Measurements from ENCODE around the gene KLHL22. TPM values are rescaled to one million over a fixed set of nuclear protein-coding genes. Genes with fewer than 3 reads are reported as not detected.

KLHL22 gene
- total and polyA plus RNA-seq, 2 experiments from 2014 or later: 33.8 to 55.0 TPM

- Histone ChIP-seq H3K27ac (no peak overlapping the region), H3K9me3 (ENCODE audit: low read depth) (no peaks in the 10 kb centered on the region), H3K4me1 (ENCODE audit: low read depth) (peaks cover 33% of the 10 kb centered on the region), H3K27me3 (no peaks in the 10 kb centered on the region), H3K4me3 (no peak overlapping the region), H3K36me3 (peaks cover 4% of the 10 kb centered on the region)
- DNase-seq (ENCODE audit: low read depth in 1 of 2, low spot score in 1 of 2): no peak
- no peak for TF ChIP-seq CTCF (IDR thresholded peaks at IDR 0.05; ENCODE audit: low read depth, low read length)
Observed at GRCh38 chr22:20464912-20465758, 30.5 kb downstream of the KLHL22 start.

DNA sequence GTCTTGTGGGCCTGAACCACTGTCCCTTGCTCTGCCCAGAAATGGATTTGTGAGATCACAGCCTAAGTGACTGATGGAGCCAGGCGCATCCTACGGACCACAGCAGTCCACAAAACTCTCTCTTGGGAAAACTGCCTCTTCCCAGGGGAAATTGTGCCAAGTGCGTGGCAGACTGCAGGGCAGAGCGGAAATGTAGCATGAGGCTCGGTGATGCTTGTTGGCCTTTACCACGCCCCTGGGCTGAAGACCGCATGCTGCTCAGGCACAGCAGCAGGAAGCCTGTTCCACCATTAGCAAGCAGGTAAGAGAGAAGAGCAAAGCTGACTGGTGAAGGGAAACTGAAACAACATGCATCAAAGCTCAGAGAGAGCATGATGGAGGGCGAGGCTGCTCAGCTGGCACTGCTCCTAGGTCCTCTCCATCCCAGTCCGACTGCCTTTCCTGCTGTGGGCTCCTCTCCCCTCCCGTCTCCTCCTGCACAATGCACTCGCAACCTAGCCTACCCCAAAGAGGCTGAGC is 31.4 kb downstream of the KLHL22 start:
- TF ChIP-seq CTCF (IDR thresholded peaks at IDR 0.05; ENCODE audit: low read depth, low read length): no peak
- H3K27ac ChIP-seq: no peak overlapping the region
- peaks cover 4% of the 10 kb centered on the region for H3K36me3 ChIP-seq
- peaks cover 28% of the 10 kb centered on the region for H3K4me1 ChIP-seq (ENCODE audit: low read depth)
- no peak overlapping the region for H3K4me3 ChIP-seq
- DNase-seq (ENCODE audit: low read depth in 1 of 2, low spot score in 1 of 2): no peak
- no peaks in the 10 kb centered on the region for H3K27me3 ChIP-seq
- no peaks in the 10 kb centered on the region for H3K9me3 ChIP-seq (ENCODE audit: low read depth)

DNA sequence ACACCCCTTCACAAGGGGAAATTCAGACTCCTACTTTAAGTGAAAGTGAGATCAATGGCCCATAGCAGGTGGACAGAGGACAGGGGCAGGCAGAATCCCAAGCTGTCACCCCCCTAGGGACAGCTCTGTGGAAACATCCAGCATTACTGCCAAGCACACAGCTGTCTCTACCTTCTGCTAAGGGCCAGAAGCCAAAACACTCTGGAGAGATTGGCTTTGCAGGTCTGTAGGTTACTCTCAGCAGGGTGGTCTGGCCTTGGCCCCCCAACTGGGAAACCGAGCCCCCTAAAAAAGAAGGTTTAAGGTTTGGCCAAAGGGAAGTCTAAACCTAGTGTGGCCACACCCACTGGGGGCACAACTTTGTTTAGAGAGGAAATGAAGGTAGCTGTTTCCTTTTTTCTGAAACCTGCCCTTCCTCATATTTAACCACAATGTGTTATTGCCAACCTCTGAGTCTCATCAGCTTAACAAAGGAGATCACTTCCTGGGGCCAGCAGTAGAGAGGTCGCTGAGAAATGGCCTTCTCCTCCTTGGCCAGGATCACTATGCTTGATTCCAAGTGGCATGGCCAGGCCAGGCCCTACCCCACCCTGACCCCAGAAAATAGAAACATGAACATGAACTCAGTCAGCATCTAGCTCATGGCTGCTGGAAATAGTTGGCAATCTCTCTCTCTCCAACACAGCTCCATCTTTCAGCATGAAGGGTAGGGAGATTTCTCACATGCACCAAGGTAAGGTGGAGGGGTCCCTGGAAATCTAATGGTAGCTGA is 32.1 kb downstream of the KLHL22 start:
- Histone ChIP-seq H3K36me3 (peaks cover 4% of the 10 kb centered on the region), H3K27me3 (no peaks in the 10 kb centered on the region), H3K4me3 (no peak overlapping the region), H3K4me1 (ENCODE audit: low read depth) (peaks cover 21% of the 10 kb centered on the region), H3K27ac (no peak overlapping the region), H3K9me3 (ENCODE audit: low read depth) (no peaks in the 10 kb centered on the region)
- DNase-seq (ENCODE audit: low read depth in 1 of 2, low spot score in 1 of 2): no peak
- no peak for TF ChIP-seq CTCF (IDR thresholded peaks at IDR 0.05; ENCODE audit: low read depth, low read length)

DNA sequence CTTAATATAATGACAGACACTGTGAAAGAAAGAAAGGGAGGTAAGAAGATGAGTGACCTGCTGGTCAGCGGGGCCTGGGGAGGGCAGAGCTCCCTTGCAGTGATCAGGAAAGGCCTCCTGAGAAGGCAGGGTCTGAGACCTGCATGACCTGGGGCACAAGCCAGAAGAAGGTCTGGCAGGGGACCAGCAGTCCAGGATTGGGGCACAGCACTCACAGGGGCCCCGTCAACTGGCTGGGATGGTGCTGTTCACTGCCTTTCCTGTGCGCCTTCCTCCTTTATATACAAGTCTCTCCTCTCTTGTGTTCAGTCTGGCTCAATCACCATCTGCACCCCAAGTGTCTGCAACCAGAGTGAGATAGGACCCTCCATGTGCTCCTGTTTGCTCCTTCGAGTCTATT is 35.7 kb downstream of the KLHL22 start:
- Histone ChIP-seq H3K36me3 (peaks cover 4% of the 10 kb centered on the region), H3K4me3 (no peak overlapping the region)

More for the DNA sequence above, 35.7 kb downstream of the KLHL22 start:
- no peak for DNase-seq (ENCODE audit: low read depth in 1 of 2, low spot score in 1 of 2)
- Histone ChIP-seq H3K9me3 (ENCODE audit: low read depth) (no peaks in the 10 kb centered on the region), H3K4me1 (ENCODE audit: low read depth) (no peaks in the 10 kb centered on the region), H3K27me3 (no peaks in the 10 kb centered on the region), H3K27ac (no peak overlapping the region)
- no peak for TF ChIP-seq CTCF (IDR thresholded peaks at IDR 0.05; ENCODE audit: low read depth, low read length)
